Fibroblast of pulmonary artery (primary cell): ENCODE data around the gene CRTC3.

ENCODE experiments used
- DNase-seq: peaks from one replicate; pipeline ENCODE4 v3.0.0-alpha.2; 2010; ENCODE audit warnings: low read depth
- H3K4me3 ChIP-seq: replicated peaks from 2 replicates; pipeline ENCODE4 v1.5.1; 2011; ENCODE audit warnings: low read depth, mild to moderate bottlenecking, control low read depth, low read length, moderate library complexity
- TF ChIP-seq, protein P1 (sequence below): IDR thresholded peaks from 2 replicates; pipeline ENCODE4 v1.5.1; 2011; ENCODE audit warnings: mild to moderate bottlenecking, control low read depth, low read length, inconsistent platforms; ENCODE audit errors: missing control alignments

The CRTC3 gene

DNA sequence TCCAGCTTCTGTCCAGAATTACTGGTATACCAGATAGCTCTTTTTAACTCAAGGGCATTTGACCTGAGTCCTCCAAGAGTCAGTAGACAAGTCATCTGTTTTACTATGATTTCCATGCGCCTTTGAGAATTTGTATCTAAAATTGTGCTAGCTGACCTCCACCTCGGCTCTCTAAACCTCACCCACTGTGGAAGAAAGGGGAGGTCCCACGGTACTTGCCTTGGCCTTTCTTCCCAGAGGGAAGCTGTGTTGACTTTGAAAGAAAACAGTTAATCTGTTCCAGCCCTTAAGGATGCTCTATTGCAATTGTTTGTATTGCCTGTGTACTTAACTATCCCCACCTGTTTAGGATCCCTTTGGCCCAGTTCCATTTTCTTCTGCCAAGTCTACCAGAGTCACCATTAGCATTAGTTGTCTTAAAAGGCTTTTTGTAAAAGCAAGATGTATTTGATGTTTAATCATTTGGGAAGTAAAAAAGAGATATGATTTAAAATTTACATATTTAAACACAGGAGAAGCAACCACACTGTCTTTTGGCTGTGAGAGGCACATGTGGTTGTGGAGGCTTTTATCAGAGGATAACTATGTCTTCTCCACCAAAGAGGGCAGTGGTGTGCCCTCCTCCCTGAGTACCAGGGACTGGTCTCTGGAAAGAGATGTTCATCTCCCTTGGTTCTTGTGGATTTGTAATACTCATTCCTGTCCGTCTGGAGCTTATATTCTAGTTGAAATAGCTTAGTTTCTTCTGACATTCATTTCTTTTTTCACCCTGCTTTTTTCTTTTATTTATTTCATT lies 88.8 kb downstream of the CRTC3 start:
- no peak overlapping the region for H3K4me3 ChIP-seq
- no peak for DNase-seq
- TF ChIP-seq, protein P1, sequence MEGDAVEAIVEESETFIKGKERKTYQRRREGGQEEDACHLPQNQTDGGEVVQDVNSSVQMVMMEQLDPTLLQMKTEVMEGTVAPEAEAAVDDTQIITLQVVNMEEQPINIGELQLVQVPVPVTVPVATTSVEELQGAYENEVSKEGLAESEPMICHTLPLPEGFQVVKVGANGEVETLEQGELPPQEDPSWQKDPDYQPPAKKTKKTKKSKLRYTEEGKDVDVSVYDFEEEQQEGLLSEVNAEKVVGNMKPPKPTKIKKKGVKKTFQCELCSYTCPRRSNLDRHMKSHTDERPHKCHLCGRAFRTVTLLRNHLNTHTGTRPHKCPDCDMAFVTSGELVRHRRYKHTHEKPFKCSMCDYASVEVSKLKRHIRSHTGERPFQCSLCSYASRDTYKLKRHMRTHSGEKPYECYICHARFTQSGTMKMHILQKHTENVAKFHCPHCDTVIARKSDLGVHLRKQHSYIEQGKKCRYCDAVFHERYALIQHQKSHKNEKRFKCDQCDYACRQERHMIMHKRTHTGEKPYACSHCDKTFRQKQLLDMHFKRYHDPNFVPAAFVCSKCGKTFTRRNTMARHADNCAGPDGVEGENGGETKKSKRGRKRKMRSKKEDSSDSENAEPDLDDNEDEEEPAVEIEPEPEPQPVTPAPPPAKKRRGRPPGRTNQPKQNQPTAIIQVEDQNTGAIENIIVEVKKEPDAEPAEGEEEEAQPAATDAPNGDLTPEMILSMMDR, result no peak

DNA sequence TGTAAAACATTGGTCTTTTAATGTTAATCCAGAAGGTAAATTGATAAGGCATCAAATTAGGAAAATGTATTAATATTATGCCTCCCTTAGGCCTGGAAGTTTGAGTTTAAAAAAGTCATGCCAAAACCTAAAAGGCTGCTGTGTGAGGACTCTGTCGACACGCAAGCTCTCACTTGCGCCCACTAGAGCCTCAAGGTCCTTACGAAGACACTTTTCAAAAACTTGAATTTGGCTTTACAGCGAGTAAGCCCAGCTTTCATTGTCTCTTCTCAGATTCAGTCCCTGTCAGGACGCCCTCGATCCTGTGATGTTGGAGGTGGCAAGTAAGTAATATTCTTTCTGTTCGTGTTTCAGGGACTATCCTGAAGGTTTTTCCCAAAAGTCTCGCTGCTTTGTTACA lies 89.7 kb downstream of the CRTC3 start:
- no peak for DNase-seq
- TF ChIP-seq, protein P1, result no peak
- no peak overlapping the region for H3K4me3 ChIP-seq

DNA sequence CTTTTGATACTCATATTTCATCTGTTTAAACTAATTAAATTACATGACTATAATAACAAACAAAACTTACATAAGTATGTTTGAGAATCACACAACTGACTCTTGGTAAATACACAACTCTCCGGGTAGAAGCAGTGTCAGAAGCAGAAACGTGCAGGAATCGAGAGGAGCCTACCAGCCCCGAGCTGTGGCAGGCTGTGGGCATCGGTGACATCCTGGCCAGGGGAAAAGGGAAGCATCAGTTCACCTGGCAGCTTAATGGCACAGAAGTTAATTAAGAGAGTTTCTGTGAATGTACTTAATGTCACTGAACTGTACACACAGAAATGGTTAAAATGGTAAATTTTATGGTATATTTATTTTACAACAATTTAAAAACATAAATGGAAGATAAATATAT lies 90.2 kb downstream of the CRTC3 start:
- TF ChIP-seq, protein P1, result no peak
- H3K4me3 ChIP-seq, result no peak overlapping the region
- no peak for DNase-seq

DNA sequence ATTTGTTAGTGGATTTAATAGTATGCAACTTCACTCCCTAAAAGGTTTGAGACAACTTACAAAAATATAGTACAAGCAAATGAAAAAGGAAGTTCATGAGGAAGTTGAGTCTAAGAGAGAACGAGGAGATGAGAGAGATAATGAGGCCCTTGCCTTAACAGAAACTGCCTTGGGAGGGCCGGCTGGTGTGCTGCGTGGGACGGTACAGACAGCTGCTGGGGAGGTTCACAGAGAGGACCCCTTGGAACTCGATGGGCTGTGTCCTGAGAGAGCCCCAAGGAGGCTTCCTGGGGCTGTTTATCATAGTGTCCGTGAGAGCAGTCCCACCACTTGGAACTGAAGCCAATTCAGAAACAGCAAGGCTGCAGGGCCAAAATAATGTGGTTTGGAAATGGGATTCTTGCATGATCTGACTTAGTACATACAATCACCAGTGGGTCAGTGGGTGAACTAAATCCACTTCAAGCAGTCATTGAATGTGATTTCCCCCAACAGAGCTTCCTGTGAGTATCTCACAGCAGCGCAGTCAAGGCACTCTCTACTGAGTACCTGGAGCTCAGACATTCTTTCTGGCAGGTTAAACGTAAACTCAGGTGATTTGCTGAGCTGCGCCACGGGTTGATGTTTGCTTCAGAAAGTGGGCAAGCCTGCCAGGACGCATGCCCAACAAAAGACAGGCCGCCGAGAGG lies 90.8 kb downstream of the CRTC3 start:
- peak; percentile 20 for DNase-seq
- TF ChIP-seq, protein P1, result no peak
- H3K4me3 ChIP-seq, result no peak overlapping the region

DNA sequence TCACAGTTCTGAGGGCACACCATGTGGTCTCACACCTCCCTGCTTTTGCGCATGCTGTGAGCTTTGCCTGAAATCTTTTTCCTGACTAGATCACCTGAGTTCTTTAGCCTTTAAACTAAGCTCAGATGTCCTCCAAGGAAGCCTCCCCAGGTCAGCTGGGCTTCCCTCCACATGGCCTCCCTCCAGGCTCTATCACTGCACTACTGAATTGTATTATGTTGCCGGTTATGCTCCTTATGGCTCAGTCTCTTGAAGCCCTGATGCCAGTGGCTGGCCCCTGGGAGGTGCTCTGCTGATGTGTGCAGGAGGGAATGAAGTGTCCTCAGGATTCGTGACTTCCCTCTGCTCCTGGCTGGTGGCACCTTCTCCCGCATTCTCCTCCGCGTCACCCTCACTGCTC lies 94.1 kb downstream of the CRTC3 start:
- H3K4me3 ChIP-seq, result no peak overlapping the region
- no peak for DNase-seq
- TF ChIP-seq, protein P1, result no peak

DNA sequence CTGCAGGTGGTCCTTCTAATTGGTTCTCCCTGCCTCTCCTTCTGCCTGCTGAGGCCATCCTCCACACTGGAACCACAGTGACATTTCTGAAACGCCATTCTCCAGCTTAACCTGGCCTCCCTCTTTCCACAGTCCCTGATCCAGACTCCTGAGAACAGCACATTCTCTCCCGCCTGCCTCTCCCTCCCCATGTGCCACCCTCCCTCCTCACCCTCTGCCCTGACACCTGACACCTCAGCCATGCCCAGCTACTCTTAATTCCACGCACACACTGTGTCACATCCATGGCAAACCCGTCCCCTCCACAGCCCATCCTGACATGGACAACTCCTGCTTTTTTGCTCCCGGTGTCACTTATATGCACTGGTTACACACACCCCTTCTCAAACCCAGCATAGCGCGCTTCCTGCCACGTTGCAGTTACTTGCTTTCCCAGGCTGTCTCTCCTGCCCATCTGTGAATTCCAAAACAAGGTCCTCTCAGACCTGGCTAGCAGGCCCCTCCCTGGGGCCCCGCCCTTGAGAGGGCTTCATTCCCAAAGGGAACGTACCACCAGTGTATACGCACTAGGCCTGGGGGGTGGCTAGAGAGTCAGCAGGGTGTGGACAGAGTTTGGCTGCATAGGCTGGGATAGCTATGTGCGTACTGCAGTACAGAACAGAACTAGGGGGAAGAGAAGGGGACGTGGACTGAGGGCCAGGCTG lies 94.7 kb downstream of the CRTC3 start:
- no peak overlapping the region for H3K4me3 ChIP-seq
- TF ChIP-seq, protein P1, result no peak
- DNase-seq, result no peak
